Jurkat, Clone E6-1 (cell line): ENCODE results near the gene ERBIN.

ENCODE experiments used
- DNase-seq: peaks from one replicate; pipeline ENCODE4 v3.0.0-alpha.2; 2011; ENCODE audit warnings: low read depth, low spot score
- H3K4me3 ChIP-seq: 2 replicates; pipeline ENCODE4 v1.5.1; 2011; ENCODE audit warnings: mild to moderate bottlenecking, low read length, control low read depth, moderate library complexity

ERBIN gene

DNA sequence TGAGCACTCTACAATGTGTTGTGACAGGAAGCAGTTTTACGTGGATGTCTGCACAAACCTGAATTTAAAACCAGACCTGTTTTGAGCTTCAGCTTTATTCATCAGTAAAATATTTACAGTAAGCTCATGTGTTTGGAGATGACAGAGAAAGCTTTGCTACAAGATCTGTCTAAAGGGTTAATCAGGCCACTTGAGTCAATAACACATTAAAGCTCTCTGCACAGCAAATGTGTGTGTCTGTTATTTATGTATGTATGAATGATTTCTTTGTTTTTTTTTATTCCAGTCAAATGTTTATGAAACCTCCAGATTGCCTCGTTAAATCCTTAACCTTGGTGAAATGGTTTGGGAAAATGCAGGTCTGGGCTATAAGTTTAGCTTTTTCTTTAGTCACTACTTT is 140.5 kb downstream of the ERBIN start:
- DNase-seq: no peak

GRCh38 chr5:66072031-66072430 is 145.7 kb downstream of the ERBIN start:
- no peak overlapping the region for H3K4me3 ChIP-seq
- DNase-seq: no peak

More for the DNA sequence above, 140.5 kb downstream of the ERBIN start:
- H3K4me3 ChIP-seq: no peak overlapping the region

GRCh38 chr5:66074901-66075300 is 148.5 kb downstream of the ERBIN start:
- DNase-seq: no peak
- no peak overlapping the region for H3K4me3 ChIP-seq

DNA sequence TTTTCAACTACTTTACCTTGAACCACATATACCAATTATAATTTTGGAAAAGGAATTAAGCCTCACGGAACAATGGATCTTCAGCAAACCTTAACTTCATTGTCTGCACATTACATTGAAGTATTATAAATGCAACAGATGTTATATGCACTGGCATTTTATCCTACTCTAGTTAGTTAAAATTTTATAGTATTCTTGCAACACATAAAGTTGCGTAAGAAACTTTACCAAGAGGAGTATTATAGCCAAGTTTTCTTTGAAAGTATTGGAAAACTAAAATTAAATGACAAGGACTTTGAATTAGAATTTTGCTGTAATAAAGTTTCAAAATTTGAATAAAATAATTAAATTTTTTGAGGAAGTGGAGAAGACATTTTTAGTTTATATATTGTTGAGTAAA is 154.3 kb downstream of the ERBIN start:
- no peak overlapping the region for H3K4me3 ChIP-seq
- DNase-seq: no peak

- DNase-seq: no peak
- no peak overlapping the region for H3K4me3 ChIP-seq
Measured at GRCh38 chr5:66089384-66089783, 163.0 kb downstream of the ERBIN start.

GRCh38 chr5:66100851-66101250 is 174.5 kb downstream of the ERBIN start:
- DNase-seq: no peak
- no peak overlapping the region for H3K4me3 ChIP-seq

DNA sequence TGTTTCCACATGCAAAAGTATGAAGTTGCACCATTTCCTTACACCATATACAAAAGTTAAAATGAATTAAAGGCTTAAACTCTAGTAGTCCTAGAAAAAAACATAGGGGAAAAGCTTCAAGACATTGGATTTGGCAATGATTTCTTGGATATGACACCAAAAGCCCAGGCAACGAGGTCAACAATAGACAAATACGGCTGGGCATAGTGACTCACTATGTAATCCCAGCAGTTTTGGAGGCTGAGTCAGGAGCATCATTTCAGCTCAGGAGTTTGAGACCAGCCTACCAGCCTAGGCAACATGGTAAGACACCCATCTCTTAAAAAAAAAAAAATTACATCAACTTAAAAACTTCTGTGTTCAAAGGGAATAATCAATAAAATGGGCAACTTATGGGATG is 186.8 kb downstream of the ERBIN start:
- no peak for DNase-seq
- H3K4me3 ChIP-seq: no peak overlapping the region

- no peak for DNase-seq
- H3K4me3 ChIP-seq: no peak overlapping the region
Measured at GRCh38 chr5:66118304-66118703, 191.9 kb downstream of the ERBIN start.

DNA sequence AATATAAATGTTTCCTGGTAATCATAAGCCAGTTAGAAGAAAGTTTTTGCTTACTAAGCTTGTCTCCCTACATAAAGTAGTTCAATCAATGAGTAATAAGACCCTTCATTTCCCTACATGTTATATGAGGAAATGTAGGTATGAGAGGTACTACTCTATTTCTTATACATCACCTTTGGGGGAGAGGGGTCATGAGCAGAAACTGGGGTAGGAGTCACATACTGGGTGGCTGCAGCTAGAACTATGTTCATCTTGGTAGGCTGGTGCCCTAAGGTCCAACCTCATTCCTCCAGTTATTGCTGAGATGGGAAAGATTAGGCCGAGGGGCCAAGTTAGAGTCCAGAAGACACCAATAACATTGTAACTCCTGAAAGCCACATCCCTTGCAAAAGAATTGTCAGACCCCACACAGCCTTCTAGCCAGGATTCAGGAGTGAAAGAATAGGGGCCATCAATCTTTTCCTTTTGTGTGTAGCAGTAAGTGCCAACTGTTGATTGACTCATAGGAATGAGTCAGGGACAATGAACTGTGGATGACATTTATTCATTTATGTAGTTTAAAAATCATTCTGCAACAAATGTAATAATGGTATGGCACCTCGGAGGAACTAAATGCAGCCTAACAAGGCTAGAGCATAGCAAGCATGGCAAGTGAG is 196.1 kb downstream of the ERBIN start:
- H3K4me3 ChIP-seq: no peak overlapping the region
- DNase-seq: no peak

DNA sequence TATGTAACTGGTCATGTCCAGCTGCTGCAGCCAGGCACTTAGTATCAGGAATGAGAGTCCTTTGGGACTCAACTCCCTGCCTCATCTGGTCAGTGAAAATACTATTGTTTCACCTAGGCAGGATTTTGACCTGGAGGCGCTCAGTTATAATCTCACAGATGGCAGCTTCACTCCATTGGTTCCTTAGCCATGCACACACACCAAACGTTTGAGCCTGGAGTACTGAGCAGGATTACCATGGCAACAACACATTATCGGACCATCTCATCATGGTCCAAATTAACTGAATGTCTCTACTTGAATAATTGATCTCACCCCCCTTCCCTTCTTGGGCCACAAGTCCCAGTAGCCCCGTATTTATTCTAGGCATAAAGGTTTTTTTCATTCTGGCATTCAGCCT is 202.8 kb downstream of the ERBIN start:
- no peak overlapping the region for H3K4me3 ChIP-seq
- DNase-seq: no peak

DNA sequence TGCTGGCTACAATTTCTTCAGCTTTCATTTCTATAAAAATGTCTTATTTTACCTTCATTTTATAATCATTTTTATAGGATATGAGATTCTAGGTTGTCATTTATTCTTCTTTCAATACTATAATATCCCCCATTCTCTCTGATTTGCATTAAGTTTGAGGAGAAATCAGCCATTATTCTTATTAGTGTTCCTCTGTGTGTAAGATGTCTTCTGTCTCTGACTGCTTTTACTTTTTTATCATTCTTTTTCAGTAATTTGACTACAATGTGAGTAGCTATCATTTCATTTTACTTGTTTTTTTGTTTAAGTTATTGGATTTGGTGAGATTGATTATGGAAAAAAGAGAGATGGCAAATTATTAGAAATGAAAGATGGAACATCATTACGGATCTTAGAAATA is 204.1 kb downstream of the ERBIN start:
- no peak for DNase-seq
- no peak overlapping the region for H3K4me3 ChIP-seq
